CD4-positive, alpha-beta memory T cell (primary cell): ENCODE measurements around the gene FGFR2. TPM values are rescaled to one million over a fixed set of nuclear protein-coding genes. Genes with fewer than 3 reads are reported as not detected.

Experiments
- CTCF ChIA-PET: fragments of 350-600 bp; sonication (Branson Sonifier 250); formaldehyde crosslinking; loops from one replicate; lab custom pipeline; 2021; ENCODE audit warnings: inconsistent platforms; ENCODE audit not compliant: partially characterized antibody; lab: Charles Lee
- POLR2A ChIA-PET: fragments of 350-600 bp; sonication (Branson Sonifier 250); formaldehyde crosslinking; loops from one replicate; lab custom pipeline; 2021; ENCODE audit not compliant: partially characterized antibody; lab: Charles Lee
- DNase-seq, 5 donors: peaks; one replicate each; pipeline versions ENCODE4 v3.0.0 to v3.0.0-alpha.2; 2020 to 2022; ENCODE audit warnings: mixed read lengths in 1 of 5
- H3K27ac ChIP-seq: one replicate; pipeline ENCODE4 v1.7.0; 2013; ENCODE audit warnings: low read depth, low read length
- H3K27me3 ChIP-seq: 2 replicates; pipeline ENCODE4 v1.7.0; 2013; ENCODE audit warnings: mild to moderate bottlenecking, low read length, moderate library complexity; ENCODE audit not compliant: insufficient read depth
- H3K36me3 ChIP-seq: 2 replicates; pipeline ENCODE4 v1.7.0; 2013; ENCODE audit warnings: mild to moderate bottlenecking, low read length, moderate library complexity; ENCODE audit not compliant: insufficient read depth
- H3K4me1 ChIP-seq: 2 replicates; pipeline ENCODE4 v1.7.0; 2013; ENCODE audit warnings: mild to moderate bottlenecking, low read length, moderate library complexity; ENCODE audit not compliant: insufficient read depth
- H3K4me3 ChIP-seq, 2 donors: one replicate each; pipeline ENCODE4 v1.7.0; 2013; ENCODE audit warnings: low read length in 2 of 2, mild to moderate bottlenecking in 1 of 2
- H3K9me3 ChIP-seq, 2 donors: one replicate each; pipeline ENCODE4 v1.7.0; 2013; ENCODE audit warnings: low read length in 2 of 2, control low read depth in 1 of 2; ENCODE audit not compliant: control insufficient read depth in 1 of 2
- H3K27ac Mint-ChIP-seq, 7 donors: one replicate each; pipeline ENCODE4 v1.8.0; 2020 to 2021; ENCODE audit warnings: mixed read lengths in 7 of 7, mild to moderate bottlenecking in 6 of 7, inconsistent platforms in 3 of 7, moderate library complexity in 3 of 7
- H3K27me3 Mint-ChIP-seq, 2 donors: one replicate each; pipeline ENCODE4 v1.8.0; 2020 to 2021; ENCODE audit warnings: mixed read lengths in 2 of 2
- H3K36me3 Mint-ChIP-seq, 2 donors: one replicate each; pipeline ENCODE4 v1.8.0; 2020 to 2021; ENCODE audit warnings: mixed read lengths in 2 of 2, inconsistent platforms in 1 of 2, mild to moderate bottlenecking in 1 of 2
- H3K4me1 Mint-ChIP-seq, 4 donors: one replicate each; pipeline ENCODE4 v1.8.0; 2020 to 2021; ENCODE audit warnings: mixed read lengths in 4 of 4, mild to moderate bottlenecking in 1 of 4
- H3K4me3 Mint-ChIP-seq, 8 donors: one replicate each; pipeline ENCODE4 v1.8.0; 2020 to 2021; ENCODE audit warnings: mixed read lengths in 8 of 8, mild to moderate bottlenecking in 7 of 8, moderate library complexity in 6 of 8, inconsistent platforms in 3 of 8
- H3K9me3 Mint-ChIP-seq, 8 donors: one replicate each; pipeline ENCODE4 v1.8.0; 2020 to 2021; ENCODE audit warnings: mixed read lengths in 8 of 8, mild to moderate bottlenecking in 5 of 8, inconsistent platforms in 3 of 8, moderate library complexity in 1 of 8
- intact Hi-C: fragments of 100-400 bp; cut with micrococcal nuclease; formaldehyde crosslinking; loops from one replicate; pipeline ENCODE4 v1.15.1; 2023
- polyA plus RNA-seq, 2 donors: library from polyadenylated mRNA; unstranded; fragments of 300-500 nt; fragmentation: Illumina TruSeq; gene quantifications; one replicate each; pipeline ENCODE4 v1.2.3, GENCODE V29; 2021
- total RNA-seq, 2 experiments: library from RNA; stranded (reverse); gene quantifications; one replicate each; pipeline ENCODE4 v1.2.3, GENCODE V29; 2021

The FGFR2 gene
- total and polyA plus RNA-seq, 4 experiments from 2014 or later: 0.58 to 1.0 (median 0.90) TPM; not detected in 1

GRCh38 chr10:121444520-121445165 is 153.6 kb downstream of the FGFR2 start:
- H3K9me3 Mint-ChIP-seq: peaks cover 0 to 2% (median 0%) of the 10 kb centered on the region in 8 donors
- no peaks in the 10 kb centered on the region for H3K9me3 ChIP-seq
- no peaks in the 10 kb centered on the region for H3K36me3 Mint-ChIP-seq

GRCh38 chr10:121442086-121442935 is 155.9 kb downstream of the FGFR2 start:
- no peak overlapping the region for H3K27ac Mint-ChIP-seq
- no peak for DNase-seq
- no peaks in the 10 kb centered on the region for H3K27me3 Mint-ChIP-seq
- peaks cover 0 to 3% (median 0%) of the 10 kb centered on the region in 8 donors for H3K9me3 Mint-ChIP-seq
- no peak overlapping the region for H3K4me3 ChIP-seq
- no peaks in the 10 kb centered on the region for H3K36me3 Mint-ChIP-seq
- H3K9me3 ChIP-seq: no peaks in the 10 kb centered on the region
- intact Hi-C loops: no loop called here
- H3K36me3 ChIP-seq: no peaks in the 10 kb centered on the region
- ChIA-PET POLR2A (no interaction called here), CTCF (no interaction called here)
- no peaks in the 10 kb centered on the region for H3K4me1 Mint-ChIP-seq
- H3K4me3 Mint-ChIP-seq: no peak overlapping the region
- no peaks in the 10 kb centered on the region for H3K27me3 ChIP-seq
- no peaks in the 10 kb centered on the region for H3K4me1 ChIP-seq
- no peak overlapping the region for H3K27ac ChIP-seq

More at GRCh38 chr10:121444520-121445165, 153.6 kb downstream of the FGFR2 start:
- CTCF ChIA-PET: interaction anchor here (0.9 kb wide), 1 partner anchor 10 kb away, joined by 3 read pairs; no protein-coding TSS in a partner anchor
- H3K27ac ChIP-seq: no peak overlapping the region
- intact Hi-C loops: no loop called here
- H3K4me3 ChIP-seq: no peak overlapping the region
- Mint-ChIP-seq H3K27ac (no peak overlapping the region), H3K27me3 (no peaks in the 10 kb centered on the region), H3K4me1 (no peaks in the 10 kb centered on the region), H3K4me3 (no peak overlapping the region)
- H3K36me3 ChIP-seq: no peaks in the 10 kb centered on the region
- H3K27me3 ChIP-seq: no peaks in the 10 kb centered on the region
- no peaks in the 10 kb centered on the region for H3K4me1 ChIP-seq
- DNase-seq: no peak
- POLR2A ChIA-PET: no interaction called here

DNA sequence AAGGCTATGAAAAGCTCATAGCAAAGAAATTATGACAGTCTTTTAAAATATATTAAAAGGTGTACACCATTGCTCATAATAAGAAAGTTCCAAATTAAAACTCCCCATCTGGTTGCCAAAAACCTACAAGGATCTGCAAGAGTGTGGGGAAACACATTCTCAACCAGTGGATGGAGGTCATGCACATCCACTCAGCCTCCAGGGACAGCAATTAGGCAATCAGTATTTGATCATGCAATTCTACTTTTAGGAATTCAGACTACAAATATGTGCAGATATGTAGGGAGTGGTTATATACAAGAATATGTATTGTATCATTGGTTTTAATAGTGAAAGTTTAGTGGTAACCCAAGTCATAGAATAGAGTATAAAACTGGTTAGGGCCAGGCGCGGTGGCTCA is 157.8 kb downstream of the FGFR2 start:
- H3K27me3 ChIP-seq: no peaks in the 10 kb centered on the region
- H3K36me3 ChIP-seq: no peaks in the 10 kb centered on the region
- Mint-ChIP-seq H3K36me3 (no peaks in the 10 kb centered on the region), H3K27ac (no peak overlapping the region), H3K9me3 (peaks cover 0 to 3% (median 0%) of the 10 kb centered on the region in 8 donors), H3K27me3 (no peaks in the 10 kb centered on the region), H3K4me3 (no peak overlapping the region), H3K4me1 (no peaks in the 10 kb centered on the region)
- CTCF ChIA-PET: no interaction called here
- no peaks in the 10 kb centered on the region for H3K4me1 ChIP-seq
- no peak overlapping the region for H3K4me3 ChIP-seq
- POLR2A ChIA-PET: no interaction called here
- no peak for DNase-seq
- H3K27ac ChIP-seq: no peak overlapping the region
- intact Hi-C loops: no loop called here
- H3K9me3 ChIP-seq: no peaks in the 10 kb centered on the region

DNA sequence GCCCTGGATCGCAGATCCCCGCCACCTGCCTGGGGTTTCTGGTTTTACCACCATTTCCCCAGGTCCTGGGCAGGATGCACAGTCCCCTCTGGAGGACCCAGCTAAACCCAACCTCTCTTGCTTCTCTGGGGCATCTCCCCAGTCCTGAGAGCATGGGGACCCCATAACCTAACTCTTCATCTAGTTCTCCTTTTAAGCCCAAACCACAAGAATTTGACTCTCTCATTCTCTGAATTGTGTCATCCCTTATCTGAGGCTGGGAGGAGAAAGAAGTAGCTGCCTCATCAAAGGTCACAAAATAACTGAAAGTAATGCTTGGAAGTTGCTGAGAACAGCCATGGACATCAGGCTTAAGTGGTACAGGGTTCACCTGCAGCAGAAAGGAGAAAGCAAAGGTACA is 159.9 kb downstream of the FGFR2 start:
- H3K27me3 Mint-ChIP-seq: no peaks in the 10 kb centered on the region
- POLR2A ChIA-PET: no interaction called here

DNA sequence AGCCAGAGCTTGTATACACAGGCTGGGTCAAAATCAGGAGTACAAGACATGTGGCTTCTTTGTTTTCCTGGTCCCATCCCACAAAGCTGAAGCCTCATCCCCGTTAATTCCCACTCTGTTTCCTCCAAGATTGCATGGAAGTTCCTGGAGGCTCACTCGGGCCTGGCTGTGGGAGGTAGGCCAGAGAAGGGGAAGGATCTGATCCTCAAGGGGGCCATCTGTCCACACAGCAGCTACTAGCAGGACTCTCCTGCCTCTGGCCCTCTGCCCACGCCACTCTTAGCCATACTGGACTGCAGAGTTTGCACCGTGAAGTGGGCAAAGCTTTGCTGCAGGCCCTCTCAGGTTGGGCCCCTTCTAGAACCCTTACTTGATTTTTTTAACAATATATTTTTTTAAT is 160.6 kb downstream of the FGFR2 start:
- H3K4me3 Mint-ChIP-seq: no peak overlapping the region
- CTCF ChIA-PET: no interaction called here

More for the DNA sequence above, 159.9 kb downstream of the FGFR2 start:
- intact Hi-C loops: no loop called here
- H3K4me1 ChIP-seq: no peaks in the 10 kb centered on the region
- no peaks in the 10 kb centered on the region for H3K36me3 Mint-ChIP-seq
- no peak overlapping the region for H3K4me3 ChIP-seq
- peaks cover 0 to 3% (median 0%) of the 10 kb centered on the region in 8 donors for H3K9me3 Mint-ChIP-seq
- no peaks in the 10 kb centered on the region for H3K9me3 ChIP-seq
- no peaks in the 10 kb centered on the region for H3K4me1 Mint-ChIP-seq
- no peak for DNase-seq
- H3K27ac ChIP-seq: no peak overlapping the region
- H3K27ac Mint-ChIP-seq: no peak overlapping the region
- H3K27me3 ChIP-seq: no peaks in the 10 kb centered on the region
- CTCF ChIA-PET: no interaction called here
- H3K4me3 Mint-ChIP-seq: no peak overlapping the region
- no peaks in the 10 kb centered on the region for H3K36me3 ChIP-seq

GRCh38 chr10:121436630-121437341 is 161.5 kb downstream of the FGFR2 start:
- Histone ChIP-seq H3K27ac (no peak overlapping the region), H3K4me3 (no peak overlapping the region), H3K9me3 (no peaks in the 10 kb centered on the region), H3K27me3 (no peaks in the 10 kb centered on the region), H3K4me1 (no peaks in the 10 kb centered on the region), H3K36me3 (no peaks in the 10 kb centered on the region)
- intact Hi-C loops: no loop called here
- Mint-ChIP-seq H3K27me3 (peaks cover 0 to 4% of the 10 kb centered on the region in 2 donors), H3K9me3 (peaks cover 0 to 3% (median 0%) of the 10 kb centered on the region in 8 donors), H3K27ac (no peak overlapping the region), H3K4me3 (no peak overlapping the region), H3K4me1 (no peaks in the 10 kb centered on the region), H3K36me3 (no peaks in the 10 kb centered on the region)
- POLR2A ChIA-PET: no interaction called here
- DNase-seq: no peak
- CTCF ChIA-PET: no interaction called here

More for the DNA sequence above, 160.6 kb downstream of the FGFR2 start:
- Mint-ChIP-seq H3K36me3 (no peaks in the 10 kb centered on the region), H3K4me1 (no peaks in the 10 kb centered on the region), H3K9me3 (peaks cover 0 to 3% (median 0%) of the 10 kb centered on the region in 8 donors), H3K27me3 (peaks cover 0 to 2% of the 10 kb centered on the region in 2 donors), H3K27ac (no peak overlapping the region)
- DNase-seq: no peak
- intact Hi-C loops: no loop called here
- POLR2A ChIA-PET: no interaction called here
- Histone ChIP-seq H3K27ac (no peak overlapping the region), H3K27me3 (no peaks in the 10 kb centered on the region), H3K4me3 (no peak overlapping the region), H3K9me3 (no peaks in the 10 kb centered on the region), H3K36me3 (no peaks in the 10 kb centered on the region), H3K4me1 (no peaks in the 10 kb centered on the region)

DNA sequence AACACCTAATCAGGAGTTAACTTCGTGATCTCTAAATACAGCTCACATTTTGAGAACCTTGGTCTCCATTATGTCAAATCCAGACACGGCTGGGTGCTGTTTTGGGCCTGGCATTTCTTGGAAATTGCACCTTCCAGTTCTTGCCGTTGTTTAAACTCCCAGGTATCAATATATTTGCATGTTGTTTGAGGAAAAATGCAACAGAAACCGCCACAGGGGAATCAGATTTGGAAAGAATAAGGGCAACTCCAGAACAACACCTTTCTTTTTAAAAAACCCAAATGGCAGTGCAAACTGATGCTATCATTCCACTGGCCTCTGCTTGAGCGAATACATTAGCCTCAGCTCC is 162.0 kb downstream of the FGFR2 start:
- ChIA-PET POLR2A (no interaction called here), CTCF (no interaction called here)
- Histone ChIP-seq H3K27ac (no peak overlapping the region), H3K9me3 (no peaks in the 10 kb centered on the region), H3K4me1 (no peaks in the 10 kb centered on the region), H3K27me3 (no peaks in the 10 kb centered on the region), H3K4me3 (no peak overlapping the region), H3K36me3 (no peaks in the 10 kb centered on the region)
- Mint-ChIP-seq H3K27ac (no peak overlapping the region), H3K9me3 (peaks cover 0 to 3% (median 0%) of the 10 kb centered on the region in 8 donors), H3K36me3 (no peaks in the 10 kb centered on the region), H3K4me3 (no peak overlapping the region), H3K4me1 (no peaks in the 10 kb centered on the region), H3K27me3 (peaks cover 0 to 4% of the 10 kb centered on the region in 2 donors)
- intact Hi-C loops: no loop called here
- DNase-seq: no peak
